Ishikawa (cell line): ENCODE data around the gene REPIN1.

Source experiments
- CEBPB ChIP-seq: IDR thresholded peaks from 2 replicates; pipeline ENCODE4 v1.6.1; 2012
- CREB1 ChIP-seq: IDR thresholded peaks from 2 replicates; pipeline ENCODE4 v1.6.1; 2012; ENCODE audit warnings: low read depth
- EGR1 ChIP-seq: IDR thresholded peaks from 2 replicates; pipeline ENCODE4 v1.6.1; 2012
- EP300 ChIP-seq: IDR thresholded peaks from 2 replicates; pipeline ENCODE4 v1.6.1; 2012; ENCODE audit warnings: borderline replicate concordance
- FOXM1 ChIP-seq: IDR thresholded peaks from 2 replicates; pipeline ENCODE4 v1.6.1; 2012; ENCODE audit warnings: low read depth, borderline replicate concordance
- MAX ChIP-seq: IDR thresholded peaks from 2 replicates; pipeline ENCODE4 v1.6.1; 2012
- NFIC ChIP-seq: IDR thresholded peaks from 2 replicates; pipeline ENCODE4 v1.6.1; 2012
- RAD21 ChIP-seq: IDR thresholded peaks from 2 replicates; pipeline ENCODE4 v1.6.1; 2012; ENCODE audit warnings: low read depth
- REST ChIP-seq: IDR thresholded peaks from 2 replicates; pipeline ENCODE4 v1.6.1; 2012; ENCODE audit warnings: low read depth, mild to moderate bottlenecking
- TAF1 ChIP-seq: IDR thresholded peaks from 2 replicates; pipeline ENCODE4 v1.6.1; 2012; ENCODE audit warnings: low read depth, mild to moderate bottlenecking
- TCF12 ChIP-seq: IDR thresholded peaks from 2 replicates; pipeline ENCODE4 v1.6.1; 2012; ENCODE audit warnings: low read depth
- TEAD4 ChIP-seq: IDR thresholded peaks from 2 replicates; pipeline ENCODE4 v1.6.1; 2012
- USF1 ChIP-seq: IDR thresholded peaks from 2 replicates; pipeline ENCODE4 v1.6.1; 2012
- YY1 ChIP-seq: IDR thresholded peaks from 2 replicates; pipeline ENCODE4 v1.6.1; 2012; ENCODE audit warnings: low read depth
- ZBTB7A ChIP-seq: IDR thresholded peaks from 2 replicates; pipeline ENCODE4 v1.6.1; 2012; ENCODE audit warnings: low read depth

Gene REPIN1

GRCh38 chr7:150381785-150382122, 13.1 kb downstream of the REPIN1 start:
- no peak for TF ChIP-seq EGR1
- TF ChIP-seq NFIC, result no peak
- TF ChIP-seq TCF12, result no peak
- TF ChIP-seq MAX, result no peak
- TF ChIP-seq TAF1, result no peak
- no peak for TF ChIP-seq TEAD4
- TF ChIP-seq USF1, result no peak
- no peak for TF ChIP-seq CEBPB

GRCh38 chr7:150382123-150382843, 13.7 kb downstream of the REPIN1 start:
- no peak for TF ChIP-seq TAF1
- TF ChIP-seq CREB1, result no peak
- no peak for TF ChIP-seq EP300
- TF ChIP-seq REST, result no peak

- no peak for TF ChIP-seq CEBPB
- no peak for TF ChIP-seq YY1
- no peak for TF ChIP-seq TAF1
- TF ChIP-seq REST, result no peak
- no peak for TF ChIP-seq TCF12
These were observed 14.2 kb downstream of the REPIN1 start for GRCh38 chr7:150382844-150383225.

- TF ChIP-seq ZBTB7A, result no peak
- no peak for TF ChIP-seq TAF1
- TF ChIP-seq TCF12, result no peak
- TF ChIP-seq CEBPB, result no peak
- no peak for TF ChIP-seq TEAD4
- TF ChIP-seq EP300, result no peak
- no peak for TF ChIP-seq EGR1
- TF ChIP-seq RAD21, result no peak
- TF ChIP-seq NFIC, result no peak
- no peak for TF ChIP-seq MAX
- TF ChIP-seq FOXM1, result no peak
- TF ChIP-seq REST, result no peak
- no peak for TF ChIP-seq YY1
- TF ChIP-seq USF1, result no peak
- TF ChIP-seq CREB1, result no peak
These were observed 15.2 kb downstream of the REPIN1 start for GRCh38 chr7:150383710-150384397.
